K562 (cell line): Measurements from ENCODE around the gene CDC14A. TPM values are rescaled to one million over a fixed set of nuclear protein-coding genes. Genes with fewer than 3 reads are reported as not detected.

Experiments
- ATAC-seq: fragments of 200-7000 bp; cut with Tn5 transposase; 3 replicates; pipeline ENCODE4 v1.9.1; 2020; ENCODE audit warnings: moderate library complexity
- Bru-seq: library from RNA; stranded (reverse); fragments of 400-500 nt; gene quantifications from one replicate; lab custom pipeline; 2021; lab: Mats Ljungman, UMichigan
- BruChase-seq, 2 experiments: library from RNA; stranded (reverse); fragments of 400-500 nt; gene quantifications; one replicate each; lab custom pipeline; 2021; lab: Mats Ljungman, UMichigan
- BruUV-seq: library from RNA; stranded (reverse); fragments of 400-500 nt; replicated peaks from 2 replicates; lab custom pipeline; 2021; lab: Mats Ljungman, UMichigan
- CTCF ChIA-PET: fragments of 300-600 bp; formaldehyde crosslinking; extraction: SDS; loops from one replicate; lab custom pipeline; 2021; ENCODE audit warnings: low intra/inter-chr PET ratio; lab: Yijun Ruan, JAX
- POLR2A ChIA-PET: fragments of 300-600, 350-650 bp; sonication (Branson Sonifier 250); formaldehyde crosslinking; extraction: SDS; loops from one replicate; lab custom pipeline; 2021; ENCODE audit warnings: antibody characterized with exemption, inconsistent platforms; lab: Yijun Ruan, JAX
- DNase-seq, 4 experiments: peaks; one replicate each; pipeline versions ENCODE4 v3.0.0 to v3.0.0-alpha.2; 2011 to 2018; ENCODE audit warnings: low spot score in 3 of 4, mixed read lengths in 3 of 4; ENCODE audit errors: extremely low read depth in 1 of 4
- FAIRE-seq: peaks from 2 replicates; lab custom pipeline; 2011; peaks lifted over from hg19 to GRCh38; lab: Jason Lieb, UNC
- H2AFZ ChIP-seq: 2 replicates; pipeline ENCODE4 v1.6.0; 2011; ENCODE audit warnings: low read depth, low read length, control low read depth, inconsistent platforms
- H3K27ac ChIP-seq: fragments of 200-600 bp; 3 replicates; pipeline ENCODE4 v1.8.0; 2011; ENCODE audit warnings: low read depth, mild to moderate bottlenecking, control low read depth, inconsistent platforms, low read length, moderate library complexity, mixed read lengths; ENCODE audit errors: extremely low read depth
- H3K27me3 ChIP-seq, 2 experiments: fragments of 300-600 bp in 1 of 2; 2 replicates in 1 of 2; 3 replicates in 1 of 2; pipeline versions ENCODE4 v1.6.0 to v1.8.0; 2011; ENCODE audit warnings: inconsistent platforms in 2 of 2, low read length in 2 of 2, mild to moderate bottlenecking in 1 of 2, mixed read lengths in 1 of 2, moderate library complexity in 1 of 2; ENCODE audit not compliant: control insufficient read depth in 2 of 2, insufficient read depth in 2 of 2
- H3K36me3 ChIP-seq: fragments of 300-600 bp; 3 replicates; pipeline ENCODE4 v1.8.0; 2011; ENCODE audit warnings: mild to moderate bottlenecking, low read length, inconsistent platforms; ENCODE audit not compliant: control insufficient read depth, insufficient read depth
- H3K4me1 ChIP-seq, 2 experiments: fragments of 200-600 bp in 1 of 2; replicated peaks in 1 of 2; 2 replicates in 1 of 2; 3 replicates in 1 of 2; pipeline versions ENCODE4 v1.5.1 to v1.8.0; 2011; ENCODE audit warnings: inconsistent platforms in 2 of 2, low read length in 2 of 2, mild to moderate bottlenecking in 1 of 2, mixed read lengths in 1 of 2, moderate library complexity in 1 of 2; ENCODE audit not compliant: control insufficient read depth in 2 of 2, insufficient read depth in 2 of 2
- H3K4me2 ChIP-seq: 2 replicates; pipeline ENCODE4 v1.6.1; 2011; ENCODE audit warnings: low read length, control low read depth, inconsistent platforms, mixed read lengths; ENCODE audit not compliant: insufficient read depth
- H3K4me3 ChIP-seq: fragments of 200-600 bp; sonication (generic), shearing (Covaris generic); 2 replicates; pipeline ENCODE4 v1.5.1; 2016; ENCODE audit warnings: control low read depth, inconsistent platforms
- H3K79me2 ChIP-seq: fragments of 200-600 bp; 3 replicates; pipeline ENCODE4 v1.8.0; 2011; ENCODE audit warnings: low read length, inconsistent platforms; ENCODE audit not compliant: control insufficient read depth, insufficient read depth
- H3K9ac ChIP-seq, 2 experiments: 2 replicates each; pipeline versions ENCODE4 v1.6.0 to v1.6.1; 2011; ENCODE audit warnings: low read depth in 2 of 2, low read length in 2 of 2, control low read depth in 1 of 2, inconsistent platforms in 1 of 2, mild to moderate bottlenecking in 1 of 2, mixed read lengths in 1 of 2; ENCODE audit not compliant: insufficient read depth in 1 of 2
- H3K9me1 ChIP-seq: one replicate; pipeline ENCODE4 v1.6.0; 2011; ENCODE audit warnings: inconsistent platforms, mild to moderate bottlenecking, low read length, moderate library complexity; ENCODE audit not compliant: control insufficient read depth, insufficient read depth
- H3K9me3 ChIP-seq: replicated peaks from 2 replicates; pipeline ENCODE4 v1.5.1; 2011; ENCODE audit warnings: low read depth, low read length, inconsistent platforms; ENCODE audit not compliant: control insufficient read depth, insufficient read depth
- H4K20me1 ChIP-seq: replicated peaks from 2 replicates; pipeline ENCODE4 v1.6.1; 2011; ENCODE audit warnings: low read length, inconsistent platforms, mixed read lengths; ENCODE audit not compliant: control insufficient read depth, insufficient read depth
- KAT7 ChIP-seq: sonication (generic); formaldehyde crosslinking; IDR thresholded peaks from 2 replicates; pipeline ENCODE4 v1.8.0; 2022; ENCODE audit warnings: missing genetic modification reagents, mild to moderate bottlenecking, borderline replicate concordance
- KDM5B ChIP-seq: fragments of 200-600 bp; sonication (generic); IDR thresholded peaks from 2 replicates; pipeline ENCODE4 v1.6.1; 2012; ENCODE audit warnings: low read depth, mild to moderate bottlenecking, moderate library complexity, low read length, control low read depth, inconsistent platforms; ENCODE audit not compliant: insufficient replicate concordance
- NFIC ChIP-seq: fragments of 450-650 bp; IDR thresholded peaks from 2 replicates; pipeline ENCODE4 v1.6.1; 2017; ENCODE audit warnings: mild to moderate bottlenecking, inconsistent platforms
- POLR2A ChIP-seq: fragments of 450-650 bp; conservative IDR thresholded peaks from 2 replicates; pipeline ENCODE4 v1.6.1; 2016
- RBM22 ChIP-seq: fragments of 200-400 bp; formaldehyde crosslinking; IDR thresholded peaks from 2 replicates; pipeline ENCODE4 v1.6.1; 2018; ENCODE audit warnings: low read length, low read depth; ENCODE audit not compliant: poor library complexity, severe bottlenecking
- ZNF140 ChIP-seq: fragments of 250-450 bp; sonication (Bioruptor Pico); IDR thresholded peaks from 2 replicates; pipeline ENCODE4 v1.8.0; 2021; ENCODE audit warnings: moderate library complexity, mild to moderate bottlenecking, inconsistent platforms
- ZNF707 ChIP-seq: fragments of 250-450 bp; sonication (Bioruptor Pico); conservative IDR thresholded peaks from 2 replicates; pipeline ENCODE4 v1.8.0; 2022; ENCODE audit warnings: inconsistent platforms, mild to moderate bottlenecking, moderate library complexity
- ZNF740 ChIP-seq, 3 experiments: fragments of 200-800 bp in 1 of 3; sonication (Bioruptor generic) in 1 of 3; sonication (generic) in 1 of 3; formaldehyde crosslinking in 1 of 3; IDR thresholded peaks; 2 replicates each; pipeline versions ENCODE4 v1.6.1 to v1.8.0; 2016 to 2022; ENCODE audit warnings: mild to moderate bottlenecking in 2 of 3, missing compliant biosample characterization in 2 of 3, missing genetic modification characterization in 2 of 3, missing genetic modification reagents in 1 of 3
- ZNF785 ChIP-seq: fragments of 250-450 bp; sonication (Bioruptor Pico); IDR thresholded peaks from 2 replicates; pipeline ENCODE4 v1.4.0; 2020; ENCODE audit warnings: mild to moderate bottlenecking
- WGBS: fragments of 100-300 bp; shearing (Covaris generic); methylation state at CpG from one replicate; pipeline ENCODE4 v1.1.6; 2016; ENCODE audit warnings: low coverage, mixed read lengths; ENCODE audit not compliant: insufficient coverage; ENCODE audit errors: missing lambda C conversion rate; 5-methylcytosine and 5-hydroxymethylcytosine counted together
- in situ Hi-C: fragments of 300-500 bp; cut with MboI; formaldehyde crosslinking; loops from 4 replicates; pipeline ENCODE4 v1.15.0; 2018; ENCODE audit warnings: inconsistent platforms, mixed read lengths
- intact Hi-C: fragments of 100-400 bp; cut with micrococcal nuclease; formaldehyde crosslinking; loops from 2 replicates; pipeline ENCODE4 v1.14.2; 2022
- long read RNA-seq, 3 experiments: library from polyadenylated mRNA in 2 of 3; library from RNA in 1 of 3; unstranded in 2 of 3; stranded (forward) in 1 of 3; transcript quantifications; one replicate each; pipeline ENCODE4 v2.0.0, GENCODE V29; 2019 to 2022
- polyA minus RNA-seq, 3 experiments: library from RNA; depleted of rRNA, polyadenylated mRNA; stranded (reverse); fragments of >200 nt; gene quantifications; 2 replicates each; pipeline ENCODE4 v1.2.3, GENCODE V29; 2011
- polyA plus RNA-seq, 8 experiments: library from polyadenylated mRNA; depleted of rRNA in 4 of 8; stranded (reverse) in 5 of 8; unstranded in 3 of 8; fragments of >200 nt; fragmentation: Nextera tagmentation in 2 of 8; fragmentation: Illumina TruSeq in 1 of 8; extraction: Ambion mirVana in 2 of 8; extraction: Trizol in 1 of 8; gene quantifications; 2 replicates each; pipeline versions ENCODE4 v1.2.1 to v1.2.3, GENCODE V29; 2011 to 2014; ENCODE audit warnings: inconsistent platforms in 1 of 8, missing spikeins in 1 of 8
- total RNA-seq, 7 experiments: library from RNA; depleted of rRNA in 6 of 7; stranded (reverse); fragments of >200 nt in 6 of 7; fragmentation: Illumina TruSeq in 2 of 7; extraction: Trizol in 2 of 7; gene quantifications; 2 replicates each; pipeline versions ENCODE4 v1.2.1 to v1.2.3, GENCODE V29; 2011 to 2021; ENCODE audit warnings: low replicate concordance in 1 of 7
- TF ChIP-seq, protein P1 (sequence below), 2 experiments: fragments of 450-650 bp; conservative IDR thresholded peaks; 2 replicates each; pipeline ENCODE4 v1.6.1; 2017; ENCODE audit warnings: mild to moderate bottlenecking in 2 of 2, moderate library complexity in 2 of 2

The CDC14A gene, protein sequence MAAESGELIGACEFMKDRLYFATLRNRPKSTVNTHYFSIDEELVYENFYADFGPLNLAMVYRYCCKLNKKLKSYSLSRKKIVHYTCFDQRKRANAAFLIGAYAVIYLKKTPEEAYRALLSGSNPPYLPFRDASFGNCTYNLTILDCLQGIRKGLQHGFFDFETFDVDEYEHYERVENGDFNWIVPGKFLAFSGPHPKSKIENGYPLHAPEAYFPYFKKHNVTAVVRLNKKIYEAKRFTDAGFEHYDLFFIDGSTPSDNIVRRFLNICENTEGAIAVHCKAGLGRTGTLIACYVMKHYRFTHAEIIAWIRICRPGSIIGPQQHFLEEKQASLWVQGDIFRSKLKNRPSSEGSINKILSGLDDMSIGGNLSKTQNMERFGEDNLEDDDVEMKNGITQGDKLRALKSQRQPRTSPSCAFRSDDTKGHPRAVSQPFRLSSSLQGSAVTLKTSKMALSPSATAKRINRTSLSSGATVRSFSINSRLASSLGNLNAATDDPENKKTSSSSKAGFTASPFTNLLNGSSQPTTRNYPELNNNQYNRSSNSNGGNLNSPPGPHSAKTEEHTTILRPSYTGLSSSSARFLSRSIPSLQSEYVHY
- total RNA-seq (2011; cell fraction: chromatin; rRNA removed; ENCODE audit: low replicate concordance), result 151 and 280 TPM in 2 replicates
- 66.0 and 81.3 TPM in 2 replicates for total RNA-seq (2011; cell fraction: nucleolus; rRNA removed)
- total RNA-seq (2011; cell fraction: nucleoplasm; rRNA removed), result 113 TPM in 2 replicates
- total RNA-seq (2014; rRNA removed) (20.7 and 23.6 TPM in 2 replicates), total RNA-seq (2014; rRNA removed; fragmentation: Illumina TruSeq; extraction: Trizol) (50.9 and 56.3 TPM in 2 replicates), total RNA-seq (2015; rRNA removed; fragmentation: Illumina TruSeq; extraction: Trizol) (38.7 and 42.7 TPM in 2 replicates), total RNA-seq (2021) (28.4 and 30.9 TPM in 2 replicates), polyA plus RNA-seq (2011; rRNA removed) (32.6 and 45.2 TPM in 2 replicates), polyA plus RNA-seq (2014; fragmentation: Illumina TruSeq; extraction: Trizol) (58.3 and 74.3 TPM in 2 replicates), polyA plus RNA-seq (2014; fragmentation: Nextera tagmentation; extraction: Ambion mirVana) (10 to 100 TPM; 17.0 to 33.4 TPM), polyA plus RNA-seq (2014; rRNA removed) (24.5 and 25.7 TPM in 2 replicates), polyA minus RNA-seq (2011; rRNA and poly(A)+ RNA removed) (87.6 and 93.7 TPM in 2 replicates), Bru-seq, nascent RNA (percentile 94 among the genes with signal in this experiment), BruChase-seq, experiment 1, labeled RNA remaining after a 2-hour chase (percentile 93 among the genes with signal in this experiment), BruChase-seq, experiment 2, labeled RNA remaining after a 6-hour chase (percentile 90 among the genes with signal in this experiment)
- 16.2 and 20.7 TPM in 2 replicates for polyA plus RNA-seq (2011; cell fraction: cytosol; rRNA removed)
- 39.5 and 41.7 TPM in 2 replicates for polyA plus RNA-seq (2011; cell fraction: nucleus; rRNA removed)
- 15.2 and 28.1 TPM in 2 replicates for polyA plus RNA-seq (2012)
- 21.4 and 28.6 TPM in 2 replicates for polyA minus RNA-seq (2011; cell fraction: cytosol; rRNA and poly(A)+ RNA removed)
- 96.7 and 136 TPM in 2 replicates for polyA minus RNA-seq (2011; cell fraction: nucleus; rRNA and poly(A)+ RNA removed)
- long read RNA-seq, experiment 1, full-length matches to known transcripts, result 8 of 73 reads
- long read RNA-seq, experiment 1, partial matches to known transcripts, result 20 of 73 reads
- long read RNA-seq, experiment 1, other reads (novel, unspliced or antisense), result 45 of 73 reads
- long read RNA-seq, experiment 2, partial matches to known transcripts, result 0 of 10 reads
- long read RNA-seq, experiment 2, other reads (novel, unspliced or antisense), result 10 of 10 reads
- long read RNA-seq, experiment 3, partial matches to known transcripts, result 3 of 9 reads
- long read RNA-seq, experiment 3, other reads (novel, unspliced or antisense), result 6 of 9 reads

GRCh38 chr1:100352267-100353070 lies at the start of gene CDC14A:
Gene CDC14A (plus strand): TSS chr1:100352506. CDS start chr1:100352955, 449 bp downstream.
- H3K36me3 ChIP-seq, result peaks cover 23% of the 10 kb centered on the region; the same call in 2 of the 3 replicates
- FAIRE-seq (peak; percentile 76), ATAC-seq (peak; percentile 77), DNase-seq (peak; percentile 90 to 97 (median 94))
- H4K20me1 ChIP-seq, result no peaks in the 10 kb centered on the region; the same call in 1 of the 2 replicates
- peak within 1 kb of the TSS; percentile 91 for H3K4me3 ChIP-seq
- H3K9me3 ChIP-seq, result no peaks in the 10 kb centered on the region
- H3K27ac ChIP-seq, result peak within 1 kb of the TSS; percentile 98
- peak within 1 kb of the TSS; percentile 90 to 95 for H3K9ac ChIP-seq
- no peaks in the 10 kb centered on the region for H3K27me3 ChIP-seq
- H3K4me1 ChIP-seq, result peaks cover 21 to 34% of the 10 kb centered on the region in 2 experiments
- peak within 1 kb of the TSS; percentile 97 for H3K4me2 ChIP-seq
- peak within 1 kb of the TSS; percentile 99 for H2AFZ ChIP-seq
- ChIA-PET CTCF (no interaction called here), POLR2A (interaction anchor here (0.6 to 5.2 kb wide), 8 partner anchors 11 to 806 kb away, joined by 3 to 136 read pairs (median 4); partner anchors contain the start of gene RTCA)
- H3K9me1 ChIP-seq, result no peaks in the 10 kb centered on the region
- intact Hi-C loops, result loop anchor here (5.0 to 10.0 kb wide), 4 partner anchors 85 to 585 kb away; partner anchors contain the start of genes DBT, FRRS1, RTCA and SASS6
- WGBS, result under 1% methylated on average over 31 of the region's 65 CpGs
- no TSS peak for BruUV-seq
- H3K79me2 ChIP-seq, result peaks cover 53% of the 10 kb centered on the region
- in situ Hi-C loops, result no loop called here
- TF ChIP-seq KDM5B, result peak; percentile 40
- TF ChIP-seq RBM22, result peak; percentile 99
- TF ChIP-seq ZNF785 (CRISPR knock-in tag), result no peak
- TF ChIP-seq ZNF707, result no peak
- TF ChIP-seq ZNF740 (CRISPR knock-in tag; IDR thresholded peaks at IDR 0.05), result no peak; the same call in 1 of the 2 replicates
- no peak for TF ChIP-seq ZNF740 (tag; IDR thresholded peaks at IDR 0.05)
- peak; percentile 70 for TF ChIP-seq POLR2A
- TF ChIP-seq, protein P1, sequence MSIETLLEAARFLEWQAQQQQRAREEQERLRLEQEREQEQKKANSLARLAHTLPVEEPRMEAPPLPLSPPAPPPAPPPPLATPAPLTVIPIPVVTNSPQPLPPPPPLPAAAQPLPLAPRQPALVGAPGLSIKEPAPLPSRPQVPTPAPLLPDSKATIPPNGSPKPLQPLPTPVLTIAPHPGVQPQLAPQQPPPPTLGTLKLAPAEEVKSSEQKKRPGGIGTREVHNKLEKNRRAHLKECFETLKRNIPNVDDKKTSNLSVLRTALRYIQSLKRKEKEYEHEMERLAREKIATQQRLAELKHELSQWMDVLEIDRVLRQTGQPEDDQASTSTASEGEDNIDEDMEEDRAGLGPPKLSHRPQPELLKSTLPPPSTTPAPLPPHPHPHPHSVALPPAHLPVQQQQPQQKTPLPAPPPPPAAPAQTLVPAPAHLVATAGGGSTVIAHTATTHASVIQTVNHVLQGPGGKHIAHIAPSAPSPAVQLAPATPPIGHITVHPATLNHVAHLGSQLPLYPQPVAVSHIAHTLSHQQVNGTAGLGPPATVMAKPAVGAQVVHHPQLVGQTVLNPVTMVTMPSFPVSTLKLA (conservative IDR thresholded peaks at IDR 0.05), result peak in 1 of 2 experiments; percentile 67; a peak in 2 of 4 replicates
- TF ChIP-seq NFIC, result 0 out of 2 replicates have a peak, but pooled peaks have one; percentile 11
- no peak for TF ChIP-seq ZNF140 (CRISPR knock-in tag)
- TF ChIP-seq KAT7 (CRISPR knock-in tag), result peak; percentile 84; the same call in 1 of the 2 replicates
